WTC11 (cell line): ENCODE measurements around the gene ADAD2.

Experiments used
- IRF2 ChIP-seq: sonication (generic); formaldehyde crosslinking; IDR thresholded peaks from 2 replicates; pipeline ENCODE4 v1.8.0; 2022; ENCODE audit warnings: low read depth, missing genetic modification reagents, borderline replicate concordance
- MYBL2 ChIP-seq: sonication (generic); formaldehyde crosslinking; IDR thresholded peaks from 2 replicates; pipeline ENCODE4 v1.8.1; 2023; ENCODE audit warnings: mild to moderate bottlenecking, moderate library complexity, missing genetic modification reagents
- ZNF121 ChIP-seq: sonication (generic); formaldehyde crosslinking; IDR thresholded peaks from 2 replicates; pipeline ENCODE4 v1.8.0; 2023; ENCODE audit warnings: missing genetic modification reagents
- ZNF232 ChIP-seq: sonication (generic); formaldehyde crosslinking; IDR thresholded peaks from 2 replicates; pipeline ENCODE4 v1.8.0; 2022; ENCODE audit warnings: mild to moderate bottlenecking, missing genetic modification reagents
- ZNF317 ChIP-seq: sonication (generic); formaldehyde crosslinking; IDR thresholded peaks from 2 replicates; pipeline ENCODE4 v1.8.1; 2023; ENCODE audit warnings: low read depth, mild to moderate bottlenecking, moderate library complexity, missing genetic modification reagents, borderline replicate concordance
- TF ChIP-seq, protein P1 (sequence below): fragments of 200-600 bp; IDR thresholded peaks from 2 replicates; pipeline ENCODE4 v1.8.0; 2022; ENCODE audit warnings: antibody characterized with exemption
- TF ChIP-seq, protein P2 (sequence below): sonication (generic); formaldehyde crosslinking; IDR thresholded peaks from 2 replicates; pipeline ENCODE4 v1.8.0; 2022; ENCODE audit warnings: mild to moderate bottlenecking, missing genetic modification reagents
- TF ChIP-seq, protein P3 (sequence below): sonication (generic); formaldehyde crosslinking; conservative IDR thresholded peaks from 2 replicates; pipeline ENCODE4 v1.8.1; 2023; ENCODE audit warnings: mild to moderate bottlenecking, low read depth, missing genetic modification reagents, moderate library complexity
- TF ChIP-seq, protein P4 (sequence below): sonication (generic); formaldehyde crosslinking; IDR thresholded peaks from 2 replicates; pipeline ENCODE4 v1.8.1; 2023; ENCODE audit warnings: mild to moderate bottlenecking, missing genetic modification reagents, borderline replicate concordance
- TF ChIP-seq, protein P5 (sequence below): sonication (generic); formaldehyde crosslinking; conservative IDR thresholded peaks from 2 replicates; pipeline ENCODE4 v1.8.1; 2022; ENCODE audit warnings: mild to moderate bottlenecking, missing genetic modification reagents

DNA sequence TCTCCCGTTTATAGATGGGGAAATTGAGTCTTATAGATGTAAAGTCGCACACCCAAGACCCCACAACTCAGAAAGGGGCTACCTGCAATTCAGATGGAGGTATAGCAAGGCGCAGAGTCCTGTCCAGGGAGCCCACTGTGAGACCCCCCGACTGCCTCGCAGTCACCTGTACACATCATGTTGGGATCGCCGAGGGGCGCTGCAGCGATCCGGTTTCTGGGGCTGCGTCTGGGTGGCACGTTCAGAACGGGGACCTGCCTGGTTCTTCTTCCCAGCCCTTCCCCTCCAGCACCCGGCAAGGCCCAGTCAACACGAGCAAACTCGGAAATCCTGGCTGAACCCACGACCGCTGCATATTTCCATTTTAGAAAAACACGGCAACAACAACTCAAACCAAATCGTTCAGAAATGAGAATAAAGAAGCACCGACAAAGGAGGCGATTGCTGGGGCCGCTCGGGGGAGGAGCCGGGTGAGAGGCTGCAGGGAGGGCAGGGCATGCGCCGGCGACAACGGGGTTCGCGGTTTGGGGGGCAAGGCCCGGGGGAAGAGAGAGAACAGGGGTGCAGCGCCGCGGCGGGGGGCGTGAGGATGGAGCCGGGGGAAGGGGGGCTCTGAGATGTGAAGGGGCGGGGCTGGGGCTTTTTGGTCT lies 46.6 kb upstream of the ADAD2 start:
- TF ChIP-seq, protein P1, sequence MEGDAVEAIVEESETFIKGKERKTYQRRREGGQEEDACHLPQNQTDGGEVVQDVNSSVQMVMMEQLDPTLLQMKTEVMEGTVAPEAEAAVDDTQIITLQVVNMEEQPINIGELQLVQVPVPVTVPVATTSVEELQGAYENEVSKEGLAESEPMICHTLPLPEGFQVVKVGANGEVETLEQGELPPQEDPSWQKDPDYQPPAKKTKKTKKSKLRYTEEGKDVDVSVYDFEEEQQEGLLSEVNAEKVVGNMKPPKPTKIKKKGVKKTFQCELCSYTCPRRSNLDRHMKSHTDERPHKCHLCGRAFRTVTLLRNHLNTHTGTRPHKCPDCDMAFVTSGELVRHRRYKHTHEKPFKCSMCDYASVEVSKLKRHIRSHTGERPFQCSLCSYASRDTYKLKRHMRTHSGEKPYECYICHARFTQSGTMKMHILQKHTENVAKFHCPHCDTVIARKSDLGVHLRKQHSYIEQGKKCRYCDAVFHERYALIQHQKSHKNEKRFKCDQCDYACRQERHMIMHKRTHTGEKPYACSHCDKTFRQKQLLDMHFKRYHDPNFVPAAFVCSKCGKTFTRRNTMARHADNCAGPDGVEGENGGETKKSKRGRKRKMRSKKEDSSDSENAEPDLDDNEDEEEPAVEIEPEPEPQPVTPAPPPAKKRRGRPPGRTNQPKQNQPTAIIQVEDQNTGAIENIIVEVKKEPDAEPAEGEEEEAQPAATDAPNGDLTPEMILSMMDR: no peak
- TF ChIP-seq, protein P2, sequence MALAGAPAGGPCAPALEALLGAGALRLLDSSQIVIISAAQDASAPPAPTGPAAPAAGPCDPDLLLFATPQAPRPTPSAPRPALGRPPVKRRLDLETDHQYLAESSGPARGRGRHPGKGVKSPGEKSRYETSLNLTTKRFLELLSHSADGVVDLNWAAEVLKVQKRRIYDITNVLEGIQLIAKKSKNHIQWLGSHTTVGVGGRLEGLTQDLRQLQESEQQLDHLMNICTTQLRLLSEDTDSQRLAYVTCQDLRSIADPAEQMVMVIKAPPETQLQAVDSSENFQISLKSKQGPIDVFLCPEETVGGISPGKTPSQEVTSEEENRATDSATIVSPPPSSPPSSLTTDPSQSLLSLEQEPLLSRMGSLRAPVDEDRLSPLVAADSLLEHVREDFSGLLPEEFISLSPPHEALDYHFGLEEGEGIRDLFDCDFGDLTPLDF (CRISPR knock-in tag): no peak
- no peak for TF ChIP-seq ZNF232 (CRISPR knock-in tag)
- no peak for TF ChIP-seq ZNF121 (CRISPR knock-in tag)
- TF ChIP-seq, protein P3, sequence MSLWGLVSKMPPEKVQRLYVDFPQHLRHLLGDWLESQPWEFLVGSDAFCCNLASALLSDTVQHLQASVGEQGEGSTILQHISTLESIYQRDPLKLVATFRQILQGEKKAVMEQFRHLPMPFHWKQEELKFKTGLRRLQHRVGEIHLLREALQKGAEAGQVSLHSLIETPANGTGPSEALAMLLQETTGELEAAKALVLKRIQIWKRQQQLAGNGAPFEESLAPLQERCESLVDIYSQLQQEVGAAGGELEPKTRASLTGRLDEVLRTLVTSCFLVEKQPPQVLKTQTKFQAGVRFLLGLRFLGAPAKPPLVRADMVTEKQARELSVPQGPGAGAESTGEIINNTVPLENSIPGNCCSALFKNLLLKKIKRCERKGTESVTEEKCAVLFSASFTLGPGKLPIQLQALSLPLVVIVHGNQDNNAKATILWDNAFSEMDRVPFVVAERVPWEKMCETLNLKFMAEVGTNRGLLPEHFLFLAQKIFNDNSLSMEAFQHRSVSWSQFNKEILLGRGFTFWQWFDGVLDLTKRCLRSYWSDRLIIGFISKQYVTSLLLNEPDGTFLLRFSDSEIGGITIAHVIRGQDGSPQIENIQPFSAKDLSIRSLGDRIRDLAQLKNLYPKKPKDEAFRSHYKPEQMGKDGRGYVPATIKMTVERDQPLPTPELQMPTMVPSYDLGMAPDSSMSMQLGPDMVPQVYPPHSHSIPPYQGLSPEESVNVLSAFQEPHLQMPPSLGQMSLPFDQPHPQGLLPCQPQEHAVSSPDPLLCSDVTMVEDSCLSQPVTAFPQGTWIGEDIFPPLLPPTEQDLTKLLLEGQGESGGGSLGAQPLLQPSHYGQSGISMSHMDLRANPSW (CRISPR knock-in tag): no peak
- no peak for TF ChIP-seq IRF2 (CRISPR knock-in tag)
- TF ChIP-seq, protein P4, sequence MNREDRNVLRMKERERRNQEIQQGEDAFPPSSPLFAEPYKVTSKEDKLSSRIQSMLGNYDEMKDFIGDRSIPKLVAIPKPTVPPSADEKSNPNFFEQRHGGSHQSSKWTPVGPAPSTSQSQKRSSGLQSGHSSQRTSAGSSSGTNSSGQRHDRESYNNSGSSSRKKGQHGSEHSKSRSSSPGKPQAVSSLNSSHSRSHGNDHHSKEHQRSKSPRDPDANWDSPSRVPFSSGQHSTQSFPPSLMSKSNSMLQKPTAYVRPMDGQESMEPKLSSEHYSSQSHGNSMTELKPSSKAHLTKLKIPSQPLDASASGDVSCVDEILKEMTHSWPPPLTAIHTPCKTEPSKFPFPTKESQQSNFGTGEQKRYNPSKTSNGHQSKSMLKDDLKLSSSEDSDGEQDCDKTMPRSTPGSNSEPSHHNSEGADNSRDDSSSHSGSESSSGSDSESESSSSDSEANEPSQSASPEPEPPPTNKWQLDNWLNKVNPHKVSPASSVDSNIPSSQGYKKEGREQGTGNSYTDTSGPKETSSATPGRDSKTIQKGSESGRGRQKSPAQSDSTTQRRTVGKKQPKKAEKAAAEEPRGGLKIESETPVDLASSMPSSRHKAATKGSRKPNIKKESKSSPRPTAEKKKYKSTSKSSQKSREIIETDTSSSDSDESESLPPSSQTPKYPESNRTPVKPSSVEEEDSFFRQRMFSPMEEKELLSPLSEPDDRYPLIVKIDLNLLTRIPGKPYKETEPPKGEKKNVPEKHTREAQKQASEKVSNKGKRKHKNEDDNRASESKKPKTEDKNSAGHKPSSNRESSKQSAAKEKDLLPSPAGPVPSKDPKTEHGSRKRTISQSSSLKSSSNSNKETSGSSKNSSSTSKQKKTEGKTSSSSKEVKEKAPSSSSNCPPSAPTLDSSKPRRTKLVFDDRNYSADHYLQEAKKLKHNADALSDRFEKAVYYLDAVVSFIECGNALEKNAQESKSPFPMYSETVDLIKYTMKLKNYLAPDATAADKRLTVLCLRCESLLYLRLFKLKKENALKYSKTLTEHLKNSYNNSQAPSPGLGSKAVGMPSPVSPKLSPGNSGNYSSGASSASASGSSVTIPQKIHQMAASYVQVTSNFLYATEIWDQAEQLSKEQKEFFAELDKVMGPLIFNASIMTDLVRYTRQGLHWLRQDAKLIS (CRISPR knock-in tag): no peak
- TF ChIP-seq, protein P5, sequence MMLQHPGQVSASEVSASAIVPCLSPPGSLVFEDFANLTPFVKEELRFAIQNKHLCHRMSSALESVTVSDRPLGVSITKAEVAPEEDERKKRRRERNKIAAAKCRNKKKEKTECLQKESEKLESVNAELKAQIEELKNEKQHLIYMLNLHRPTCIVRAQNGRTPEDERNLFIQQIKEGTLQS (CRISPR knock-in tag): no peak
- TF ChIP-seq ZNF317 (CRISPR knock-in tag): no peak
- no peak for TF ChIP-seq MYBL2 (CRISPR knock-in tag)
